Measurements from ENCODE around the gene PLEKHG7.

GRCh38 chr12:92765871-92766270, 63.1 kb downstream of the PLEKHG7 start:
- TF ChIP-seq CTCF (IDR thresholded peaks at IDR 0.05) (no peak), POLR2A (IDR thresholded peaks at IDR 0.05) (no peak)

All from transverse colon (tissue), 3 donors.